GM23338 (cell line): ENCODE data around the gene VPS36. TPM values are rescaled to one million over a fixed set of nuclear protein-coding genes. Genes with fewer than 3 reads are reported as not detected.

Experiments
- ATAC-seq: fragments of 200-7000 bp; cut with Tn5 transposase; 3 replicates; pipeline ENCODE4 v1.9.1; 2020
- DNase-seq: peaks from one replicate; pipeline ENCODE4 v3.0.0-alpha.2; 2015; ENCODE audit warnings: low spot score
- H2AFZ ChIP-seq: fragments of 200-600 bp; sonication (generic); 2 replicates; pipeline ENCODE4 v1.8.0; 2016; ENCODE audit warnings: antibody characterized with exemption, mild to moderate bottlenecking, moderate library complexity
- H3F3A ChIP-seq: fragments of 200-600 bp; sonication (generic); replicated peaks from 2 replicates; pipeline ENCODE4 v1.8.0; 2017; ENCODE audit warnings: antibody characterized with exemption, mixed run types, low read depth
- H3K27ac ChIP-seq: fragments of 200-600 bp; sonication (generic); 2 replicates; pipeline ENCODE4 v1.6.1; 2016; ENCODE audit warnings: low read depth
- H3K27me3 ChIP-seq: fragments of 200-600 bp; sonication (generic); 2 replicates; pipeline ENCODE4 v1.8.0; 2016; ENCODE audit warnings: mild to moderate bottlenecking, mixed run types, moderate library complexity; ENCODE audit not compliant: insufficient read depth
- H3K36me3 ChIP-seq: fragments of 200-600 bp; sonication (generic); 2 replicates; pipeline ENCODE4 v1.8.0; 2016; ENCODE audit warnings: mild to moderate bottlenecking; ENCODE audit not compliant: insufficient read depth
- H3K4me1 ChIP-seq: fragments of 200-600 bp; sonication (generic); 2 replicates; pipeline ENCODE4 v1.8.0; 2016; ENCODE audit warnings: mild to moderate bottlenecking, moderate library complexity; ENCODE audit not compliant: insufficient read depth
- H3K4me2 ChIP-seq: fragments of 200-600 bp; sonication (generic); 2 replicates; pipeline ENCODE4 v1.7.1; 2017; ENCODE audit warnings: mixed run types
- H3K4me3 ChIP-seq: fragments of 200-600 bp; sonication (generic); 2 replicates; pipeline ENCODE4 v1.6.1; 2016; ENCODE audit warnings: mixed run types
- H3K79me2 ChIP-seq: fragments of 200-600 bp; sonication (generic); replicated peaks from 2 replicates; pipeline ENCODE4 v1.8.0; 2017; ENCODE audit warnings: mild to moderate bottlenecking; ENCODE audit not compliant: insufficient read depth
- H3K9me2 ChIP-seq: fragments of 200-600 bp; sonication (generic); 2 replicates; pipeline ENCODE4 v1.8.0; 2017; ENCODE audit not compliant: insufficient read depth
- H4K20me1 ChIP-seq: fragments of 200-600 bp; sonication (generic); replicated peaks from 2 replicates; pipeline ENCODE4 v1.8.0; 2017; ENCODE audit warnings: mild to moderate bottlenecking; ENCODE audit not compliant: insufficient read depth
- H3K27ac Mint-ChIP-seq: 2 replicates; pipeline ENCODE4 v1.8.0; 2020; ENCODE audit warnings: inconsistent platforms, mild to moderate bottlenecking, moderate library complexity, mixed read lengths
- H3K27me3 Mint-ChIP-seq: 3 replicates; pipeline ENCODE4 v1.8.0; 2022; ENCODE audit warnings: low read depth, mild to moderate bottlenecking, moderate library complexity, mixed read lengths, inconsistent platforms; ENCODE audit not compliant: insufficient read depth, poor library complexity
- H3K36me3 Mint-ChIP-seq: 3 replicates; pipeline ENCODE4 v1.8.0; 2021; ENCODE audit warnings: low read depth, mild to moderate bottlenecking, inconsistent platforms, moderate library complexity, mixed read lengths
- H3K4me1 Mint-ChIP-seq: 3 replicates; pipeline ENCODE4 v1.8.0; 2020; ENCODE audit warnings: mild to moderate bottlenecking, inconsistent platforms, mixed read lengths
- H3K4me3 Mint-ChIP-seq: 3 replicates; pipeline ENCODE4 v1.8.0; 2021; ENCODE audit warnings: moderate library complexity, mild to moderate bottlenecking, inconsistent platforms, mixed read lengths
- H3K9me3 Mint-ChIP-seq: 3 replicates; pipeline ENCODE4 v1.8.0; 2020; ENCODE audit warnings: moderate library complexity, mild to moderate bottlenecking, inconsistent platforms, mixed read lengths
- CREB1 ChIP-seq: fragments of 250-450 bp; sonication (Bioruptor Pico); IDR thresholded peaks from 2 replicates; pipeline ENCODE4 v1.5.0; 2020; ENCODE audit warnings: low read depth, mild to moderate bottlenecking, moderate library complexity
- ETS1 ChIP-seq: IDR thresholded peaks from 2 replicates; pipeline ENCODE4 v1.6.1; 2016; ENCODE audit warnings: antibody characterized with exemption
- EZH2phosphoT487 ChIP-seq: fragments of 200-600 bp; sonication (generic); IDR thresholded peaks from one replicate; pipeline ENCODE4 v1.8.1; 2018; ENCODE audit warnings: antibody characterized with exemption; ENCODE audit not compliant: unreplicated experiment
- NANOG ChIP-seq: IDR thresholded peaks from 2 replicates; pipeline ENCODE4 v1.6.1; 2016; ENCODE audit warnings: antibody characterized with exemption, borderline replicate concordance
- POLR2AphosphoS5 ChIP-seq: IDR thresholded peaks from 2 replicates; pipeline ENCODE4 v1.6.1; 2016; ENCODE audit warnings: antibody characterized with exemption, low read depth
- REST ChIP-seq: IDR thresholded peaks from one replicate; pipeline ENCODE4 v1.6.1; 2018; ENCODE audit warnings: antibody characterized with exemption; ENCODE audit not compliant: unreplicated experiment
- ZNF114 ChIP-seq: fragments of 250-450 bp; sonication (Bioruptor Pico); IDR thresholded peaks from 2 replicates; pipeline ENCODE4 v1.5.0; 2020; ENCODE audit warnings: mild to moderate bottlenecking, moderate library complexity
- ZNF331 ChIP-seq: fragments of 250-450 bp; sonication (Bioruptor Pico); IDR thresholded peaks from 2 replicates; pipeline ENCODE4 v1.5.0; 2020; ENCODE audit warnings: low read depth, mild to moderate bottlenecking, moderate library complexity
- ZNF462 ChIP-seq: fragments of 250-450 bp; sonication (Bioruptor Pico); IDR thresholded peaks from 2 replicates; pipeline ENCODE4 v1.5.0; 2020; ENCODE audit warnings: mild to moderate bottlenecking, moderate library complexity
- polyA plus RNA-seq: library from polyadenylated mRNA; unstranded; fragments of >200 nt; fragmentation: Nextera tagmentation; extraction: Ambion mirVana; gene quantifications from 2 replicates; pipeline ENCODE4 v1.2.1, GENCODE V29; 2016
- total RNA-seq: library from RNA; depleted of rRNA; stranded (reverse); fragments of >200 nt; shearing (Covaris generic); gene quantifications from 2 replicates; pipeline ENCODE4 v1.2.3, GENCODE V29; 2014

The VPS36 gene
- total and polyA plus RNA-seq, 2 experiments from 2014 or later, result 28.9 to 36.2 TPM

GRCh38 chr13:52455677-52456041, 5.2 kb upstream of the VPS36 start:
- Mint-ChIP-seq H3K36me3 (peaks cover 34% of the 10 kb centered on the region), H3K27me3 (peaks cover 7% of the 10 kb centered on the region), H3K27ac (no peak overlapping the region), H3K4me1 (peaks cover 13% of the 10 kb centered on the region), H3K4me3 (peak overlapping the region; percentile 91), H3K9me3 (no peaks in the 10 kb centered on the region)
- peak overlapping the region; percentile 48; the same call in 1 of the 2 replicates for H3K27ac ChIP-seq
- no peaks in the 10 kb centered on the region; the same call in 1 of the 2 replicates for H3K4me1 ChIP-seq
- no peaks in the 10 kb centered on the region for H3K27me3 ChIP-seq
- DNase-seq (peak; percentile 94), ATAC-seq (peak; percentile 83)
- H4K20me1 ChIP-seq, result peaks cover 5% of the 10 kb centered on the region; the same call in 1 of the 2 replicates
- peaks cover 32% of the 10 kb centered on the region for H3K79me2 ChIP-seq
- H2AFZ ChIP-seq, result peak overlapping the region; percentile 72
- H3K4me3 ChIP-seq, result peak overlapping the region; percentile 77
- no peaks in the 10 kb centered on the region for H3F3A ChIP-seq
- H3K9me2 ChIP-seq, result no peaks in the 10 kb centered on the region
- H3K36me3 ChIP-seq, result peaks cover 8% of the 10 kb centered on the region
- peak overlapping the region; percentile 88 for H3K4me2 ChIP-seq
- TF ChIP-seq REST (no peak), POLR2AphosphoS5 (0 out of 2 replicates have a peak, but pooled peaks have one; percentile 26)

- Histone ChIP-seq H3K27ac (peak within 1 kb of the TSS; percentile 48; the same call in 1 of the 2 replicates), H3K36me3 (peaks cover 7% of the 10 kb centered on the region), H3K4me2 (peak within 1 kb of the TSS; percentile 88), H4K20me1 (peaks cover 5% of the 10 kb centered on the region; the same call in 1 of the 2 replicates), H3K9me2 (no peaks in the 10 kb centered on the region), H3K4me3 (peak within 1 kb of the TSS; percentile 77), H3K27me3 (no peaks in the 10 kb centered on the region), H2AFZ (peak within 1 kb of the TSS; percentile 92), H3K4me1 (no peaks in the 10 kb centered on the region; the same call in 1 of the 2 replicates), H3F3A (no peaks in the 10 kb centered on the region), H3K79me2 (peaks cover 32% of the 10 kb centered on the region)
- Mint-ChIP-seq H3K36me3 (peaks cover 33% of the 10 kb centered on the region; the same call in 2 of the 3 replicates), H3K4me1 (peaks cover 14% of the 10 kb centered on the region), H3K27ac (peak within 1 kb of the TSS; percentile 97), H3K4me3 (peak within 1 kb of the TSS; percentile 91), H3K27me3 (peaks cover 7% of the 10 kb centered on the region), H3K9me3 (no peaks in the 10 kb centered on the region)
- ATAC-seq, result peak; percentile 87
- peak; percentile 97 for DNase-seq
- TF ChIP-seq ETS1 (no peak; the same call in 1 of the 2 replicates), ZNF114 (CRISPR knock-in tag) (no peak), POLR2AphosphoS5 (peak; percentile 87), ZNF462 (no peak), ZNF331 (CRISPR knock-in tag) (no peak), NANOG (no peak), CREB1 (peak; percentile 70), EZH2phosphoT487 (no peak)
Observed at GRCh38 chr13:52454820-52455676, 4.6 kb upstream of the VPS36 start, which contains the start of gene CKAP2. Gene CKAP2 (plus strand): TSS chr13:52455478. CDS start chr13:52455557, 79 bp downstream.
